ENCODE data around the gene ZC3H12C. TPM values are rescaled to one million over a fixed set of nuclear protein-coding genes. Genes with fewer than 3 reads are reported as not detected.

Gene ZC3H12C
- total and polyA plus RNA-seq, 2 of the 13 experiments (the other 11 are each of a cell fraction or from before 2014, with no cell fraction given) = 2.4 to 5.7 TPM

DNA sequence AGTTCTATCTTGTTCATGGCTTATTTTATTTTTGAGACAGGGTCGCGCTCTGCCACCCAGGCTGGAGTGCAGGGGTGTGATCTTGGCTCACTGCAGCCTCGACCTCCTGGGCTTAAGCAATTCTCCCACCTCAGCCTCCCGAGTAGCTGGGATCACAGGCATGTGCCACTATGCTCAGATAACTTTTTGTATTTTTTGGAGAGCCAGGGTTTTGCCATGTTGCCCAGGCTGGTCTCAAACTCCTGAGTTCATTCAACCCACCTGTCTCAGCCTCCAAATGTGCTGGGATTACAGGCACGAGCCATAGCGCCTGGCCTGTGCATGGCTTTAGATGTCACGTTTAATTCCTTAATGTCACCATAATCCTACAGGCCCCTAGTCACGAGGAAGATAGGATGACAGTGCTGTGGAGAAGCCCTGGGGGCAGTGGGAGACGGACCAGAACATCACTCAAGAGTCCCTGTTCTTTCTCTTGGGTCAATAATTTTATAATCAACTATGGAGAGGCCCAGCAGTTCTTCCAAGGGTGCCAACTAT, 103.8 kb downstream of the ZC3H12C start:
- Histone ChIP-seq H3K4me1 (ENCODE audit: insufficient read depth, low read length) (no peaks in the 10 kb centered on the region), H2AFZ (ENCODE audit: low read length) (no peak overlapping the region), H4K20me1 (ENCODE audit: insufficient read depth, low read length) (no peaks in the 10 kb centered on the region), H3K9ac (ENCODE audit: insufficient read depth, low read depth, low read length) (no peak overlapping the region), H3K36me3 (replicated peaks in 1 of 2; ENCODE audit: control insufficient read depth in 1 of 2, insufficient read depth in 2 of 2, low read length in 2 of 2) (no peaks in the 10 kb centered on the region), H3K27me3 (ENCODE audit: control insufficient read depth in 1 of 2, insufficient read depth in 2 of 2, low read length in 2 of 2) (no peaks in the 10 kb centered on the region), H3K4me3 (replicated peaks in 1 of 3; ENCODE audit: insufficient read depth in 1 of 3, low read depth in 2 of 3, low read length in 3 of 3) (no peak overlapping the region), H3K79me2 (ENCODE audit: insufficient read depth, low read length) (no peaks in the 10 kb centered on the region), H3K27ac (ENCODE audit: extremely low read length, insufficient read depth, low read length) (no peak overlapping the region), H3K9me3 (ENCODE audit: low read length) (no peaks in the 10 kb centered on the region), H3K4me2 (ENCODE audit: low read depth, low read length) (no peak overlapping the region)
- in situ Hi-C loops (cut with HindIII; ENCODE audit: extremely low pct_ligation_motif_present, low pct_unique_long_range_greater_than_20kb) = no loop called here
- 68% methylated on average over 9 of the region's 9 CpGs for WGBS (ENCODE audit: low lambda C conversion rate)
- BruUV-seq (replicated peaks) = no TSS peak
- intact Hi-C loops (cut with micrococcal nuclease; ENCODE audit: unreplicated experiment) = no loop called here
- TF ChIP-seq, protein P1, sequence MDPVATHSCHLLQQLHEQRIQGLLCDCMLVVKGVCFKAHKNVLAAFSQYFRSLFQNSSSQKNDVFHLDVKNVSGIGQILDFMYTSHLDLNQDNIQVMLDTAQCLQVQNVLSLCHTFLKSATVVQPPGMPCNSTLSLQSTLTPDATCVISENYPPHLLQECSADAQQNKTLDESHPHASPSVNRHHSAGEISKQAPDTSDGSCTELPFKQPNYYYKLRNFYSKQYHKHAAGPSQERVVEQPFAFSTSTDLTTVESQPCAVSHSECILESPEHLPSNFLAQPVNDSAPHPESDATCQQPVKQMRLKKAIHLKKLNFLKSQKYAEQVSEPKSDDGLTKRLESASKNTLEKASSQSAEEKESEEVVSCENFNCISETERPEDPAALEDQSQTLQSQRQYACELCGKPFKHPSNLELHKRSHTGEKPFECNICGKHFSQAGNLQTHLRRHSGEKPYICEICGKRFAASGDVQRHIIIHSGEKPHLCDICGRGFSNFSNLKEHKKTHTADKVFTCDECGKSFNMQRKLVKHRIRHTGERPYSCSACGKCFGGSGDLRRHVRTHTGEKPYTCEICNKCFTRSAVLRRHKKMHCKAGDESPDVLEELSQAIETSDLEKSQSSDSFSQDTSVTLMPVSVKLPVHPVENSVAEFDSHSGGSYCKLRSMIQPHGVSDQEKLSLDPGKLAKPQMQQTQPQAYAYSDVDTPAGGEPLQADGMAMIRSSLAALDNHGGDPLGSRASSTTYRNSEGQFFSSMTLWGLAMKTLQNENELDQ (CRISPR knock-in tag; IDR thresholded peaks at IDR 0.05; ENCODE audit: borderline replicate concordance) = no peak
- no peak for TF ChIP-seq PLRG1 (conservative IDR thresholded peaks at IDR 0.05)
- no peak for TF ChIP-seq SIX1 (CRISPR knock-in tag; IDR thresholded peaks at IDR 0.05; ENCODE audit: borderline replicate concordance)
- TF ChIP-seq ATF7 (IDR thresholded peaks at IDR 0.05) = no peak
- no peak for TF ChIP-seq ATF7 (CRISPR knock-in tag; IDR thresholded peaks at IDR 0.05)
- ATAC-seq = no peak
- no peak for FAIRE-seq
- DNase-seq (ENCODE audit: low spot score) = no peak
- CTCF ChIA-PET (ENCODE audit: low intra/inter-chr PET ratio, low total read pairs) = no interaction called here
- POLR2A ChIA-PET = no interaction called here

DNA sequence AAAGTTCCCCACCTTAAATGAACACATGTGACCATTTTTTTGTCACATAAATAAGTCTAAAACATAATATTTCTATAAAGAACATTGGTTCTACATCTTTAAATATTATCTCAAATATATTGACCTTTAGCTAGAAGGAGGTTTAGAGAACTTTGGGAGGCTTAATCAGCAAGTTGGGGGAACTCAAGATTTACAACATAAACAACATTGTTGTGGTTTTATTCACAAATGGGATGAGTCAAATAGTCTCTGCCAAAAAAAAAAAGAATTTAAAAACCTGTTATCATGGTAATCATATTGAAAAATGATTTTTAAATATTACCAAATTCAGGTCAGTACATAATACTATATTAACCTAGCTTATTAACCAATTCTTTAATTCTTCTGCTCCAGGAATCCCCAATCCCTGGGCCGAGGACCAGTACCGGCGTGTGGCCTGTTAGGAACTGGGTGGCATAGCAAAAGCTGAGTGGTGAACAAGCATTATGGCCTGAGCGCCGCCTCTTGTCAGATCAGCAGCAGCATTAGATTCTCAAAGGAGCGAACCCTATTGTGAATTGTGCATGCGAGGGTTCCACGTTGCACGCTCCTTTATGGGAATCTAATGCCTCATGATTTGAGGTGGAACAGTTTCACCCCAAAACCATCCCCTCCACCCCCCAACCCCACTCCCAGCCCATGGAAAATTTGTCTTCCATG, 105.0 kb downstream of the ZC3H12C start:
- intact Hi-C loops (cut with micrococcal nuclease; ENCODE audit: unreplicated experiment) = no loop called here
- CTCF ChIA-PET (ENCODE audit: low intra/inter-chr PET ratio, low total read pairs) = no interaction called here
- no peak for DNase-seq (ENCODE audit: low spot score)
- Histone ChIP-seq H3K9me3 (ENCODE audit: low read length) (no peaks in the 10 kb centered on the region), H2AFZ (ENCODE audit: low read length) (no peak overlapping the region), H3K9ac (ENCODE audit: insufficient read depth, low read depth, low read length) (no peak overlapping the region), H3K79me2 (ENCODE audit: insufficient read depth, low read length) (no peaks in the 10 kb centered on the region), H3K4me3 (replicated peaks in 1 of 3; ENCODE audit: insufficient read depth in 1 of 3, low read depth in 2 of 3, low read length in 3 of 3) (no peak overlapping the region), H3K4me1 (ENCODE audit: insufficient read depth, low read length) (no peaks in the 10 kb centered on the region), H3K36me3 (replicated peaks in 1 of 2; ENCODE audit: control insufficient read depth in 1 of 2, insufficient read depth in 2 of 2, low read length in 2 of 2) (no peaks in the 10 kb centered on the region), H3K4me2 (ENCODE audit: low read depth, low read length) (no peak overlapping the region), H4K20me1 (ENCODE audit: insufficient read depth, low read length) (no peaks in the 10 kb centered on the region), H3K27me3 (ENCODE audit: control insufficient read depth in 1 of 2, insufficient read depth in 2 of 2, low read length in 2 of 2) (no peaks in the 10 kb centered on the region), H3K27ac (ENCODE audit: extremely low read length, insufficient read depth, low read length) (no peak overlapping the region)
- no peak for FAIRE-seq
- POLR2A ChIA-PET = no interaction called here
- no TSS peak for BruUV-seq (replicated peaks)
- ATAC-seq = no peak
- WGBS (ENCODE audit: low lambda C conversion rate) = 93% methylated on average over 9 of the region's 9 CpGs
- in situ Hi-C loops (cut with HindIII; ENCODE audit: extremely low pct_ligation_motif_present, low pct_unique_long_range_greater_than_20kb) = no loop called here
- no peak for TF ChIP-seq CAMTA2 (CRISPR knock-in tag; IDR thresholded peaks at IDR 0.05; ENCODE audit: borderline replicate concordance)
- no peak for TF ChIP-seq ZNF615 (CRISPR knock-in tag; IDR thresholded peaks at IDR 0.05; ENCODE audit: borderline replicate concordance)
- TF ChIP-seq NAIF1 (CRISPR knock-in tag; IDR thresholded peaks at IDR 0.05; ENCODE audit: borderline replicate concordance) = no peak
- TF ChIP-seq CBX2 (IDR thresholded peaks at IDR 0.05; ENCODE audit: low read depth, low read length) = no peak
- TF ChIP-seq CBX2 (CRISPR knock-in tag; IDR thresholded peaks at IDR 0.05; ENCODE audit: low read depth) = no peak
- no peak for TF ChIP-seq MAFG (CRISPR knock-in tag; IDR thresholded peaks at IDR 0.05)
- no peak for TF ChIP-seq ZNF274 (CRISPR knock-in tag; IDR thresholded peaks at IDR 0.05)
- no peak for TF ChIP-seq ZNF34 (CRISPR knock-in tag; IDR thresholded peaks at IDR 0.05; ENCODE audit: borderline replicate concordance)
- no peak for TF ChIP-seq ZNF572 (CRISPR knock-in tag; IDR thresholded peaks at IDR 0.05)
- no peak for TF ChIP-seq SMAD3 (CRISPR knock-in tag; IDR thresholded peaks at IDR 0.05)
- no peak for TF ChIP-seq ZBTB8A (CRISPR knock-in tag; IDR thresholded peaks at IDR 0.05; ENCODE audit: borderline replicate concordance, low read depth)
- no peak for TF ChIP-seq NFE2L2 (IDR thresholded peaks at IDR 0.05; ENCODE audit: low read length)
- no peak for TF ChIP-seq IKZF1 (IDR thresholded peaks at IDR 0.05)
- no peak for TF ChIP-seq NONO (IDR thresholded peaks at IDR 0.05)
- no peak for TF ChIP-seq NONO (CRISPR knock-in tag; conservative IDR thresholded peaks at IDR 0.05)
